Erythroblast (primary cell): Measurements from ENCODE around the gene ZSWIM3.

Source experiments
- GATA1 ChIP-seq: IDR thresholded peaks from 2 replicates; pipeline ENCODE4 v1.6.1; 2011; ENCODE audit warnings: low read depth, mild to moderate bottlenecking, control low read depth, low read length, moderate library complexity
- POLR2A ChIP-seq: IDR thresholded peaks from 2 replicates; pipeline ENCODE4 v1.6.1; 2011; ENCODE audit warnings: mild to moderate bottlenecking, low read length

- TF ChIP-seq POLR2A (no peak), GATA1 (no peak)
Measured at GRCh38 chr20:45860560-45861220, 3.3 kb downstream of the ZSWIM3 start.
